KMS-11 (cell line): Measurements from ENCODE around the gene ECHS1.
"Not testable (repeated sequence)": the region's sequence is repeated elsewhere in the genome, so short reads cannot be mapped to it uniquely, and the experiment has no call there.

ENCODE experiments used
- H2AFZ ChIP-seq: fragments of 200-600 bp; sonication (generic); 2 replicates; pipeline ENCODE4 v1.6.1; 2016; ENCODE audit warnings: antibody characterized with exemption, mixed run types, low read depth
- H3K27ac ChIP-seq: fragments of 200-600 bp; sonication (generic); 2 replicates; pipeline ENCODE4 v1.6.1; 2016; ENCODE audit warnings: mild to moderate bottlenecking, mixed run types
- H3K27me3 ChIP-seq: fragments of 200-600 bp; sonication (generic); 2 replicates; pipeline ENCODE4 v1.6.1; 2017; ENCODE audit warnings: mild to moderate bottlenecking, low read depth, mixed run types, moderate library complexity; ENCODE audit not compliant: insufficient read depth
- H3K36me3 ChIP-seq: fragments of 200-600 bp; sonication (generic); 2 replicates; pipeline ENCODE4 v1.6.1; 2017; ENCODE audit warnings: mild to moderate bottlenecking, mixed run types; ENCODE audit not compliant: insufficient read depth
- H3K4me1 ChIP-seq: fragments of 200-600 bp; sonication (generic); 2 replicates; pipeline ENCODE4 v1.6.1; 2016; ENCODE audit warnings: mild to moderate bottlenecking, low read depth, mixed run types; ENCODE audit not compliant: poor library complexity, severe bottlenecking
- H3K4me2 ChIP-seq: fragments of 200-600 bp; sonication (generic); 2 replicates; pipeline ENCODE4 v1.7.0; 2016; ENCODE audit warnings: mild to moderate bottlenecking, mixed run types
- H3K4me3 ChIP-seq: fragments of 200-600 bp; sonication (generic); IDR thresholded peaks from 2 replicates; pipeline ENCODE4 v1.6.1; 2017; ENCODE audit warnings: low read depth, low read length, mixed read lengths; ENCODE audit not compliant: insufficient read depth
- H3K79me2 ChIP-seq: fragments of 200-600 bp; sonication (generic); 2 replicates; pipeline ENCODE4 v1.6.1; 2016; ENCODE audit warnings: low read depth, mixed run types; ENCODE audit not compliant: insufficient read depth
- H3K9ac ChIP-seq: fragments of 200-600 bp; sonication (generic); 2 replicates; pipeline ENCODE4 v1.6.1; 2016; ENCODE audit warnings: mild to moderate bottlenecking, mixed run types
- H4K20me1 ChIP-seq: fragments of 200-600 bp; sonication (generic); 2 replicates; pipeline ENCODE4 v1.6.1; 2016; ENCODE audit warnings: mild to moderate bottlenecking, mixed run types; ENCODE audit not compliant: insufficient read depth
- CTCF ChIP-seq: fragments of 200-600 bp; sonication (generic); conservative IDR thresholded peaks from 2 replicates; pipeline ENCODE4 v1.6.1; 2017; ENCODE audit warnings: low read depth, mild to moderate bottlenecking, antibody characterized with exemption, low read length, moderate library complexity, mixed read lengths

Gene ECHS1

DNA sequence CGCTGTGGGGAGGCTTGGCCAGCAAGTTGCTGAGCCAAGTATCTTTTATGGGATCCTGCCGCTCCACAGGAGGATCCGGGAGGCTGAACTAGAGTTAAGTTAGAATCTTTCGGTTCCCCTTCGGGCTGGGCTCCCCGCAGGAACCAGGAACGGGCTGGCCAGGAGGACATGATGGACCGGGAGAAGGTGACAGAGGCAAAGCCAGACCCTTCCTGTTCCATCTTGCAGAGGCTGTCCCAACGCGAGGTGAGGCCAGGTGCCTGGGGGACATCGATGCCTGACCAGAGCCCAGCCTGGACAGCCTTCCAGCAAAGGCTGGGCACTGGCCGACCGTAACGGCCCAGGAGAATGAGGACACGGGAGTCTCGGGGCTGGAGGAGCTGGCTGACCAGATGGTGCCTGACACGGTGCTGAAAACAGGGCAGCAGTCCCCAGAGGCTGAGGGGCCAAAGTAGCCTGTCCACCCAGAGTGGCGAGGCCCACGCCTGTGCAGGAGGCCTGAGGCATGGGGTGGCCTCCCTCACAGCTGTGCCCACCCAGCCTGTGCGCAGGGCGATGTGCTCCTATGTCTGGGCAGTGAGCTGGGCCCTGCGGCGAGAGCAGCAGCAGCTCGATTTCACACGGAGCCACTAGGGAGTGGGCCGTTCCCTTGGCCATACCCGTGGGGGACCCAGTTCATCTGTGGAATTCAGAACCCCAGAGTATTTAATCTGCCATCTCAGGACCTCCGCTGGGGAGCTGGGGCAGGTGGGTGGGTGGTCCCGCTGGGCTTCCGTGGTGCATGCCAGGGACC lies 4.1 kb upstream of the ECHS1 start:
- H3K36me3 ChIP-seq = no peaks in the 10 kb centered on the region
- H3K4me2 ChIP-seq = peak overlapping the region; percentile 92
- no peak overlapping the region for H2AFZ ChIP-seq
- H3K4me1 ChIP-seq = peaks cover 6% of the 10 kb centered on the region
- no peaks in the 10 kb centered on the region for H3K79me2 ChIP-seq
- H4K20me1 ChIP-seq = no peaks in the 10 kb centered on the region
- H3K27ac ChIP-seq = no peak overlapping the region
- no peak overlapping the region for H3K9ac ChIP-seq
- H3K27me3 ChIP-seq = no peaks in the 10 kb centered on the region; the same call in 1 of the 2 replicates
- no peak for TF ChIP-seq CTCF
- no peak overlapping the region for H3K4me3 ChIP-seq

- H3K9ac ChIP-seq, H2AFZ ChIP-seq, H3K79me2 ChIP-seq, H3K4me3 ChIP-seq, H3K27ac ChIP-seq, H3K4me2 ChIP-seq, H4K20me1 ChIP-seq, H3K27me3 ChIP-seq, H3K36me3 ChIP-seq, H3K4me1 ChIP-seq: not testable (repeated sequence)
Observed at GRCh38 chr10:133376183-133376582, 3.0 kb upstream of the ECHS1 start.

DNA sequence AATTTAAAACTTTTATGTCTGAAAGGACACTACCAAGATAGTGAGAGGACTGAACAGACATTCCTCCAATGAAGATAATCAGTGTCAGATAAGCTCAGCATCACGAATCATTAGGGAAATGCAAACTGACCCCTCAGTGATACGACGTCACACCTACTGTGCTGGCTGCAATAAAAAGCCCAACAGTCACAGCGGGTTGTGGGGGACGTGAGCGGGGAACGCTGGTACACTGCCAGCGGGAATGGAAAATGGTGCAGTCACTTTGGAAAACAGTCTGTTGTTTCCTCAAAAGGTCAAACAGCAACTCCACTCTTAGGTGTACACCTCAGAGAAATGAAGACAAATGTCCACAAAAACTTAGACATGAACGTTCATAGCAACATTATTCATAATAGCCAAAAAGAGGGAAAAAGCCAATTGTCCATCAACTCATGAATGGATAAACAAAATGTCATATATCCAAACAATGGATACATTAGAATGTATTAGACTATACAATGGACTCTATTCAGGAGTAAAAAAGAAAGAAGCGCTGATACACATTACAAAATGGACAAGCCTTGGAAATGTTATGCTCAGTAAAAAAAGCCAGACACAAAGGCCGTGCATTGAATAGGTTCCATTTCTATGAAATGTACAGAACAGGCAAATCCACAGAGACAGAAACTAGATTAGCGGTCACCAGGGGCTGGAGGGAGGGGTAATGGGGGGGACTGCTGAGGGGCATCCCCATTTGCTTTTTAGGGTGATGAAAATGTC lies 2.4 kb upstream of the ECHS1 start:
- H3K4me2 ChIP-seq = no peak overlapping the region
- peaks cover 6% of the 10 kb centered on the region for H3K4me1 ChIP-seq
- H4K20me1 ChIP-seq = no peaks in the 10 kb centered on the region
- no peak overlapping the region for H3K9ac ChIP-seq
- no peak overlapping the region for H2AFZ ChIP-seq
- no peak for TF ChIP-seq CTCF
- no peaks in the 10 kb centered on the region for H3K79me2 ChIP-seq
- no peaks in the 10 kb centered on the region for H3K36me3 ChIP-seq
- H3K27ac ChIP-seq = no peak overlapping the region
- H3K27me3 ChIP-seq = no peaks in the 10 kb centered on the region; the same call in 1 of the 2 replicates
- no peak overlapping the region for H3K4me3 ChIP-seq

DNA sequence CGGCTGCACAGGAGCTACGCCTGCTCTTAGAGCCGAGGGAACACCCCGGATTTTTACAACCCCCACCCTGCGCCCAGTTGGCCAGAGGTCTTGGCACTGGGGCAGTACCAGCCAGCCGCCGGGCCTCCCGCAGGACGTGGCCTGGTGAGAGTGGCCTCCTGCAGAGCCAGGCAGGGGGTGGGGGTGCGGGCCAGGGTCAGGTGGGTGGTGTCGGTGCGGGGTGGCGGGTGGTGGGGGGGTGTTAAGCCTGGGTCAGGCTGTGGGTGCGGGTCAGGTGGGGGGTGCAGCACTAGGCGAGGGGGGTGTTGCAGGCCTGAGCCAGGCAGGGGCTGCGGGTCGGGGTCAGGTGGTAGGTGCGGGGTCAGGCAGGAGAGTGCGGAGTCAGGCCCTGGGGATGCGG lies 647 bp downstream of the ECHS1 start:
- no peak overlapping the region for H3K27ac ChIP-seq
- H3K27me3 ChIP-seq = no peaks in the 10 kb centered on the region; the same call in 1 of the 2 replicates
- H3K4me2 ChIP-seq = no peak overlapping the region
- H3K4me1 ChIP-seq = peaks cover 6% of the 10 kb centered on the region
- H3K9ac ChIP-seq = no peak overlapping the region
- no peaks in the 10 kb centered on the region for H3K79me2 ChIP-seq
- H3K36me3 ChIP-seq = no peaks in the 10 kb centered on the region
- H3K4me3 ChIP-seq = no peak overlapping the region
- no peak overlapping the region for H2AFZ ChIP-seq
- no peaks in the 10 kb centered on the region for H4K20me1 ChIP-seq
- no peak for TF ChIP-seq CTCF
